ENCODE results near the gene IGF1R.

The IGF1R gene

GRCh38 chr15:98790270-98790669, 141.9 kb downstream of the IGF1R start:
- no peak overlapping the region for H3K4me3 ChIP-seq (ENCODE audit: low read depth, low read length)
- no peak for TF ChIP-seq CTCF (IDR thresholded peaks at IDR 0.05; ENCODE audit: low read depth, low read length)
- no peak for DNase-seq (ENCODE audit: low read depth, low spot score)
- in situ Hi-C loops (cut with HindIII; ENCODE audit: low sequenced_read_pairs), result no loop called here

- no peak for TF ChIP-seq CTCF (IDR thresholded peaks at IDR 0.05; ENCODE audit: low read depth, low read length)
- H3K4me3 ChIP-seq (ENCODE audit: low read depth, low read length), result no peak overlapping the region
- in situ Hi-C loops (cut with HindIII; ENCODE audit: low sequenced_read_pairs), result no loop called here
- DNase-seq (ENCODE audit: low read depth, low spot score), result no peak
Observed at GRCh38 chr15:98791046-98791701, 142.8 kb downstream of the IGF1R start.

- in situ Hi-C loops (cut with HindIII; ENCODE audit: low sequenced_read_pairs), result no loop called here
- H3K4me3 ChIP-seq (ENCODE audit: low read depth, low read length), result no peak overlapping the region
- no peak for TF ChIP-seq CTCF (IDR thresholded peaks at IDR 0.05; ENCODE audit: low read depth, low read length)
- DNase-seq (ENCODE audit: low read depth, low spot score), result no peak
Observed at GRCh38 chr15:98792117-98792516, 143.8 kb downstream of the IGF1R start.

- DNase-seq (ENCODE audit: low read depth, low spot score), result no peak
- in situ Hi-C loops (cut with HindIII; ENCODE audit: low sequenced_read_pairs), result no loop called here
- no peak overlapping the region for H3K4me3 ChIP-seq (ENCODE audit: low read depth, low read length)
- no peak for TF ChIP-seq CTCF (IDR thresholded peaks at IDR 0.05; ENCODE audit: low read depth, low read length)
Observed at GRCh38 chr15:98794211-98794610, 145.9 kb downstream of the IGF1R start.

GRCh38 chr15:98794748-98795147, 146.4 kb downstream of the IGF1R start:
- no peak for DNase-seq (ENCODE audit: low read depth, low spot score)
- in situ Hi-C loops (cut with HindIII; ENCODE audit: low sequenced_read_pairs), result no loop called here
- no peak for TF ChIP-seq CTCF (IDR thresholded peaks at IDR 0.05; ENCODE audit: low read depth, low read length)
- no peak overlapping the region for H3K4me3 ChIP-seq (ENCODE audit: low read depth, low read length)

GRCh38 chr15:98795980-98796379, 147.6 kb downstream of the IGF1R start:
- no peak for DNase-seq (ENCODE audit: low read depth, low spot score)
- H3K4me3 ChIP-seq (ENCODE audit: low read depth, low read length), result no peak overlapping the region
- no peak for TF ChIP-seq CTCF (IDR thresholded peaks at IDR 0.05; ENCODE audit: low read depth, low read length)
- in situ Hi-C loops (cut with HindIII; ENCODE audit: low sequenced_read_pairs), result no loop called here
